ENCODE measurements around the gene PALD1. TPM values are rescaled to one million over a fixed set of nuclear protein-coding genes. Genes with fewer than 3 reads are reported as not detected.
A peak's percentile ranks its signal among the peaks of the same experiment; 100 is the strongest.

PALD1 gene
- total and polyA plus RNA-seq, 2 of the 4 experiments (the other 2 are of a cell fraction): 0.12 to 0.18 TPM

DNA sequence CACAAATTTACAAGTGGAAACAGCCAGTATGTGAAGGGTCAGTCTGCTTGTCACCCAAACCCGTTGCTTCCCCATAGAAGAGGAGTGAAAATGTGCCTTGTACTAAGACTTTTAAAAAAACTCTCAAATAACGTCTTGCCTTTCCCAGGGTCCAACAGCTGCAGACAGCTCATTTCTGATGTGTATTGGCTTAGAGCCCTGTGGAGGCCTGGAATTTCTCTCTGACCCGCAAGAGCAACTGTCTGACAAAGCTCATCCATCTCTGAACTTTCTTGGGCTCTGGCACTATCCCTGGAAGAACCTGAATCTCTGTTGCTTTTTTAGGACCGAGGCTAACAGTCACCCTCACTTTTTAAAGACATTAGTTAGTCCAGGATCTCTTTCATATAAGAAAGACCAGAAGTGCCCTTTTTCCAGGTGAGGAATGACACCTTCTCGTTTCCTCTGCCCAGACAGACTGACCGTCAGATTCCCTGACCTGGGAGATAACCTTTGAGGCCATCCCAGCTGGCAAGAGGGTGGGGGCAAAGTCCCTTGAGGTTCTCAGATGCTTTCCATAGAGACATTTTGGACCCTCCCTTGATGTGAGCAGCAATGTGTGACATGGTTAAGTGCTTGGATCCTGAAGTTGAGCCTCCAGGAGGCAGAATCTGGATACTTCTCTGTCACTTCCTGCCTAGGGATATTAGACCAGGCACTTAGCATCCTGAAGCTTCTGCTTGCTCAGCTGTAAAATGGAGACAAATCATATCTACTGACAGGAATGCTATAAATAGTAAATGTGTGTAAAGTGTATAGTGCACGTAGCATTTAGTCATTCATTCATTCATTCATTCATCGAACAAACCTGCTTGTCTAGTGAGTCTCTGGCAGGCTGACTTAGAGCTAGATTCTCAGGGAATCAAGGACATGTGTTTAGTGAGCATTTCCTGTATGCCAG lies 32.6 kb upstream of the PALD1 start:
- dilution Hi-C loops (cut with HindIII; ENCODE audit: low sequenced_read_pairs, unreplicated experiment): no loop called here
- H3K4me2 ChIP-seq (ENCODE audit: low read depth, low read length): no peak overlapping the region

More for the DNA sequence above, 32.6 kb upstream of the PALD1 start:
- no peaks in the 10 kb centered on the region for H3K36me3 ChIP-seq (ENCODE audit: control insufficient read depth, insufficient read depth, low read length)
- TF ChIP-seq NFE2L2 (IDR thresholded peaks at IDR 0.05; ENCODE audit: low read depth, low read length): no peak
- no peak for TF ChIP-seq FOS (IDR thresholded peaks at IDR 0.05; ENCODE audit: low read depth, low read length)
- TF ChIP-seq BHLHE40 (IDR thresholded peaks at IDR 0.05; ENCODE audit: low read depth, low read length): no peak
- no peak for TF ChIP-seq CHD1 (IDR thresholded peaks at IDR 0.05; ENCODE audit: low read depth, low read length)
- no peak for TF ChIP-seq RAD21 (IDR thresholded peaks at IDR 0.05; ENCODE audit: low read length)
- no peak for TF ChIP-seq MXI1 (IDR thresholded peaks at IDR 0.05; ENCODE audit: borderline replicate concordance, low read depth, low read length)
- ChIA-PET POLR2A (ENCODE audit: unreplicated experiment) (interaction anchor here (0.6 kb wide), 1 partner anchor 102 kb away, joined by 5 read pairs; no protein-coding TSS in a partner anchor), CTCF (interaction anchor here (0.6 kb wide), 1 partner anchor 390 kb away, joined by 9 read pairs; no protein-coding TSS in a partner anchor)
- H4K8ac ChIP-seq (ENCODE audit: low read depth in 2 of 2, low read length in 2 of 2): no peak overlapping the region
- in situ Hi-C loops (cut with MboI; ENCODE audit: low sequenced_read_pairs) (no loop called here), intact Hi-C loops (cut with micrococcal nuclease) (no loop called here)
- H2BK120ac ChIP-seq (ENCODE audit: low read depth, low read length): no peak overlapping the region
- H3K79me1 ChIP-seq (ENCODE audit: low read depth in 1 of 2, low read length in 2 of 2): no peaks in the 10 kb centered on the region
- H3K9ac ChIP-seq (ENCODE audit: low read depth, low read length): no peak overlapping the region
- BruUV-seq (replicated peaks): no TSS peak
- H3K23ac ChIP-seq (ENCODE audit: low read depth, low read length): no peak overlapping the region
- H3K18ac ChIP-seq (ENCODE audit: low read depth, low read length): no peak overlapping the region
- no peak overlapping the region for H3K4me3 ChIP-seq (ENCODE audit: insufficient read depth, low read depth, low read length)
- H3K56ac ChIP-seq (ENCODE audit: extremely low read depth, insufficient read depth, low read length): no peak overlapping the region
- H4K20me1 ChIP-seq (ENCODE audit: insufficient read depth, low read length): peaks cover 11% of the 10 kb centered on the region; the same call in 1 of the 2 replicates
- 8% methylated on average over 2 of the region's 8 CpGs; no CpG with 5 or more reads in 1 of the 2 experiments for WGBS, 2 experiments (ENCODE audit: extremely low coverage in 2 of 2, insufficient read length in 1 of 2)
- peaks cover 4% of the 10 kb centered on the region; the same call in 1 of the 2 replicates for H3K4me1 ChIP-seq (ENCODE audit: control insufficient read depth, insufficient read depth, low read length)
- ATAC-seq (ENCODE audit: low read depth): peak; percentile 77
- no peak overlapping the region for H3K4ac ChIP-seq (ENCODE audit: low read depth, low read length)
- H3K27me3 ChIP-seq (ENCODE audit: control insufficient read depth, insufficient read depth, low read length): peaks cover 41% of the 10 kb centered on the region
- no peaks in the 10 kb centered on the region for H3K9me3 ChIP-seq (ENCODE audit: control insufficient read depth, insufficient read depth, low read length)
- DNase-seq: peak; percentile 91
- no peak overlapping the region for H3K27ac ChIP-seq (ENCODE audit: insufficient read depth, low read length)
- no peak overlapping the region for H2BK15ac ChIP-seq (ENCODE audit: low read depth, low read length)
- H2AK9ac ChIP-seq (replicated peaks; ENCODE audit: low read depth, low read length, poor library complexity): no peak overlapping the region
- no peak overlapping the region for H4K5ac ChIP-seq (ENCODE audit: low read depth, low read length)
- no peak overlapping the region for H2AK5ac ChIP-seq (ENCODE audit: low read depth, low read length)
- no peak overlapping the region for H3K14ac ChIP-seq (replicated peaks; ENCODE audit: low read depth, low read length)
- no peak overlapping the region for H2AFZ ChIP-seq (replicated peaks; ENCODE audit: low read length, poor library complexity)
- H2BK20ac ChIP-seq (ENCODE audit: low read depth, low read length): no peak overlapping the region
- H3K9me1 ChIP-seq (ENCODE audit: insufficient read depth, low read length): 0 out of 2 replicates have a peak, but pooled peaks cover 4% of the 10 kb centered on the region
- H2BK5ac ChIP-seq (ENCODE audit: low read depth, low read length, poor library complexity, severe bottlenecking): no peak overlapping the region
- no peak overlapping the region for H4K91ac ChIP-seq (ENCODE audit: insufficient read depth, low read depth, low read length)

All from IMR-90 (cell line).